ENCODE measurements around the gene DAGLA.

DAGLA gene

DNA sequence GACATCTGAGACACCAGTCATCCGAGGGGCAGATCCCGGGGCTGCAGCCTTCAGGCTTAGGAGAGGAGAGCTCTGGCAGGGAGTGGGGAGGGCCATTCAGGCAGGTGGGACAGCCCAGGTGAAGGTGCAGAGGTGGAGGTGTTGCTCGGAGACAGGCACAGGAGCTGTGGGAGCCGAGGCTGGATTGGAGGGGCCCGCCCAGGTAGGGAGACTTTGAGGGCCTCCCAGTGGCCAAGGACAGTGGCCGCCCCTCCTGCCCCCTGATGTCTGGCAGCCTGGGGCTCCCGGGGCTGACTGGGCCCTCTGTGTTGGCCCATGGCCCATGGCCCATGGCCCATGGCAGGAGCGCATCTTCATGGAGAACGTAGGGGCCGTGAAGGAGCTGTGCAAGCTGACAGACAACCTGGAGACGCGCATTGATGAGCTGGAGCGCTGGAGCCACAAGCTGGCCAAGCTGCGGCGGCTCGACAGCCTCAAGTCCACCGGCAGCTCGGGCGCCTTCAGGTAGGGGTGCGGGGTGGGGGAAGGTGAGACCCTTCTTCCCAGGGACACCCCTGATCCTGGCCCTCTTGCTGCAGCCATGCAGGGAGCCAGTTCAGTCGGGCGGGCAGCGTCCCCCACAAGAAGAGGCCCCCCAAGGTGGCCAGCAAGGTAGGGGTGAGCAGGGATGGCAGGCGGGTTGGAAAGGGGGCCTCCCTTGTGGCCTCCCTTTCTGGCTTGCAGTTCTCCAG is 98.9 kb downstream of the DAGLA start:
- TF ChIP-seq CTCF (IDR thresholded peaks at IDR 0.05) = no peak
- Histone ChIP-seq H3K4me1 (ENCODE audit: control insufficient read depth in 1 of 2, insufficient read depth in 1 of 2, low read depth in 1 of 2, low read length in 1 of 2) (peaks cover 8 to 9% of the 10 kb centered on the region in 2 experiments), H3K27ac (no peak overlapping the region), H3K36me3 (peaks cover 13% of the 10 kb centered on the region), H3K9me3 (no peaks in the 10 kb centered on the region), H3K4me3 (ENCODE audit: low read depth in 1 of 2, low read length in 1 of 2) (no peak overlapping the region), H3K27me3 (peaks cover 26% of the 10 kb centered on the region)

DNA sequence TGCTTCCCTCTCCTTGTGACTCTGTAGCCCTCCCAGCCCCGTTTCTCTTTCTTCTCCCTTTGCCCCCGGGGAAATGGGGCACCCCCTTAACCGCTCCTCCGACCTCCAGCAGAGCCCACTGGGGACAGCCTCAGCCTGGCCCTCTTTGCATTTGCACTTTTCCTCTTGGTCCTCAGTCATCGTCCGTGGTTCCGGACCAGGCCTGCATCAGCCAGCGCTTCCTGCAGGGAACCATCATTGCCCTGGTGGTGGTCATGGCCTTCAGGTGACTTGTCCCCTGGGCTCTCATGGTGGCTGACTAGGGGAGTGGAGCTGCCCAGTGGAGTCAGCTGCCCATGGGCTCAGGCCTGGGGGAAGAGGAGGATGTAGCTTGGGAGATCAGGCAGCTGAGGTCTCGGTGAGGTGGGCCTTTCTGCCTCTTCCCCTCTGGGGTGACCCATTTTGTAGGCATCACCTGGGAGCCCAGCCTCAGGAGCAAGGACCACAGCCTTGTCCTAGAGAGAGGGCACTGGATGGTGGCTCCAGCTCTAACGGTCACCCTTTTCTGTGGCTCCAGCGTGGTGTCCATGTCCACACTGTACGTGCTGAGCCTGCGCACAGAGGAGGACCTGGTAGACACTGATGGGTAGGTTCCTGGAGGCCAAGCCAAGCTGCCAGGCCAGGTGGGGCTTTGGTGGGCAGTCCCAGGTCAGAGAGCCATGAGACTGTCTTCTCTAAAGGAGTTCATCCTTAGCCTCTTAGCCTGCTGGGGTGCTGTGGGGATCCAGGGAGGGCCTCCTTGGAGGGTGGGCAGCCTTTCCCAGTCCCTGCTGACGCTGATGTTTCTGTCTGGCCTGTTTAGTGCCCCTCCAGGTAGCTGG is 99.7 kb downstream of the DAGLA start:
- Histone ChIP-seq H3K4me1 (ENCODE audit: control insufficient read depth in 1 of 2, insufficient read depth in 1 of 2, low read depth in 1 of 2, low read length in 1 of 2) (peaks cover 8 to 9% of the 10 kb centered on the region in 2 experiments), H3K9me3 (no peaks in the 10 kb centered on the region), H3K36me3 (peaks cover 21% of the 10 kb centered on the region), H3K27me3 (peaks cover 26% of the 10 kb centered on the region), H3K27ac (no peak overlapping the region), H3K4me3 (ENCODE audit: low read depth in 1 of 2, low read length in 1 of 2) (no peak overlapping the region)
- TF ChIP-seq CTCF (IDR thresholded peaks at IDR 0.05) = no peak

GRCh38 chr11:61780581-61781162 is 100.5 kb downstream of the DAGLA start:
- Histone ChIP-seq H3K4me1 (ENCODE audit: control insufficient read depth in 1 of 2, insufficient read depth in 1 of 2, low read depth in 1 of 2, low read length in 1 of 2) (peaks cover 8 to 9% of the 10 kb centered on the region in 2 experiments), H3K36me3 (peaks cover 29% of the 10 kb centered on the region), H3K9me3 (no peaks in the 10 kb centered on the region), H3K27ac (no peak overlapping the region), H3K27me3 (peaks cover 26% of the 10 kb centered on the region), H3K4me3 (ENCODE audit: low read depth in 1 of 2, low read length in 1 of 2) (no peak overlapping the region)
- no peak for TF ChIP-seq CTCF (IDR thresholded peaks at IDR 0.05)

DNA sequence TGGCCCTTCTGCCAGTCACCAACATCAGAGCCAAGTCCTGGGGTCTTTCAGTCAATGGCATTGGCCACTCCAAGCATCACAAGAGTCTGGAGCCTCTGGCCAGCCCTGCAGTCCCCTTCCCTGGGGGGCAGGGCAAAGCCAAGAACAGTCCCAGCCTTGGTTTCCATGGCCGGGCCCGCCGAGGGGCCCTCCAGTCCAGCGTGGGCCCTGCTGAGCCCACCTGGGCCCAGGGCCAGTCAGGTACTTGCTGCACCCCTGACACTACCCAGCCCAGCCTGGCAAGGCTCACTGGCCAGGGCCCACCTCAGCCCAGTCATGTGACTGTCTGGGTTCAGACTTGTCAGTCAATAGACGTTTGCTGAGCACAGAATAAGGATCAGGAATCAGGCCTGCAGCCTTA is 101.4 kb downstream of the DAGLA start:
- no peak for TF ChIP-seq CTCF (IDR thresholded peaks at IDR 0.05)
- Histone ChIP-seq H3K27ac (no peak overlapping the region), H3K9me3 (no peaks in the 10 kb centered on the region), H3K4me3 (ENCODE audit: low read depth in 1 of 2, low read length in 1 of 2) (no peak overlapping the region), H3K36me3 (peaks cover 38% of the 10 kb centered on the region), H3K27me3 (peaks cover 20% of the 10 kb centered on the region), H3K4me1 (ENCODE audit: control insufficient read depth in 1 of 2, insufficient read depth in 1 of 2, low read depth in 1 of 2, low read length in 1 of 2) (peaks cover 8 to 9% of the 10 kb centered on the region in 2 experiments)

DNA sequence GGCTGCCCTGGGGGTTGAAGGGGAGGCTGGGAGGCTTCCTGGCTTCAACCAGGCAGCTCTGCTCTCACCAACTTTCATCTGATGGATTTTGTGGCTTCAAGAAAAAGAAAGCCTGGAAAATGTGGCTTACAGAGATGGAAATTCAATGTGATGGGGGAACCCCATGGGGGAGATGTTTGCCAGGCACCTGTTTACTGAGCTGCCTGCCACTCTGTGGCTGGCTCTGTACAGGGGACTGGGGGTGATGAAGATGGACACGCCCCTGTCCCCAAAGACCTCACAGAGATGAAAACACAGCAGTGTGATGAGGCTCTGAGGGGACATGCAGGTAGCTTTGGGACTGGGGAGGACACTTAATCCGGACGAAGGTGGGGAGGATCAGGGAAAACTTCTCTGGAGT is 102.1 kb downstream of the DAGLA start:
- Histone ChIP-seq H3K27ac (no peak overlapping the region), H3K4me3 (ENCODE audit: low read depth in 1 of 2, low read length in 1 of 2) (no peak overlapping the region), H3K36me3 (peaks cover 45% of the 10 kb centered on the region), H3K9me3 (no peaks in the 10 kb centered on the region), H3K4me1 (ENCODE audit: control insufficient read depth in 1 of 2, insufficient read depth in 1 of 2, low read depth in 1 of 2, low read length in 1 of 2) (peaks cover 3 to 5% of the 10 kb centered on the region in 2 experiments), H3K27me3 (peaks cover 13% of the 10 kb centered on the region)
- no peak for TF ChIP-seq CTCF (IDR thresholded peaks at IDR 0.05)

Measured in neutrophil (primary cell).